Endothelial cell of umbilical vein (primary cell): ENCODE results near the gene ACTL10. TPM values are rescaled to one million over a fixed set of nuclear protein-coding genes. Genes with fewer than 3 reads are reported as not detected.

Experiments
- BruUV-seq: library from RNA; stranded (reverse); fragments of 400-500 nt; replicated peaks from 2 replicates; lab custom pipeline; 2021; lab: Mats Ljungman, UMichigan
- CTCF ChIA-PET: fragments of 300-600, 350-600 bp; sonication (Branson Sonifier 250); formaldehyde crosslinking; loops from one replicate; lab custom pipeline; 2021; ENCODE audit warnings: antibody characterized with exemption, inconsistent platforms; lab: Charles Lee
- POLR2A ChIA-PET: fragments of 300-600, 350-600 bp; sonication (Branson Sonifier 250); formaldehyde crosslinking; loops from one replicate; lab custom pipeline; 2021; ENCODE audit warnings: antibody characterized with exemption, inconsistent platforms; lab: Charles Lee
- DNase-seq: peaks from one replicate; pipeline ENCODE4 v3.0.0-alpha.2; 2011; ENCODE audit warnings: low read depth, low spot score
- FAIRE-seq: peaks from 2 replicates; lab custom pipeline; 2011; peaks lifted over from hg19 to GRCh38; lab: Jason Lieb, UNC
- H2AFZ ChIP-seq: 2 replicates; pipeline ENCODE4 v1.6.0; 2012; ENCODE audit warnings: low read depth, low read length, control low read depth, inconsistent platforms
- H3K27ac ChIP-seq: 2 replicates; pipeline ENCODE4 v1.5.1; 2011; ENCODE audit warnings: low read depth, mild to moderate bottlenecking, control low read depth, low read length, moderate library complexity; ENCODE audit not compliant: insufficient read depth
- H3K27me3 ChIP-seq, 2 experiments: 2 replicates each; pipeline versions ENCODE4 v1.6.0 to v1.6.1; 2011; ENCODE audit warnings: low read length in 2 of 2, mixed read lengths in 1 of 2; ENCODE audit not compliant: control insufficient read depth in 2 of 2, insufficient read depth in 2 of 2
- H3K36me3 ChIP-seq, 2 experiments: 2 replicates in 1 of 2; 3 replicates in 1 of 2; pipeline ENCODE4 v1.5.1; 2011; ENCODE audit warnings: low read length in 2 of 2, mild to moderate bottlenecking in 1 of 2, moderate library complexity in 1 of 2; ENCODE audit not compliant: control insufficient read depth in 2 of 2, insufficient read depth in 2 of 2; ENCODE audit errors: extremely low read depth in 1 of 2
- H3K4me1 ChIP-seq: 3 replicates; pipeline ENCODE4 v1.5.1; 2011; ENCODE audit warnings: mild to moderate bottlenecking, low read length; ENCODE audit not compliant: control insufficient read depth, insufficient read depth; ENCODE audit errors: extremely low read depth
- H3K4me2 ChIP-seq: 2 replicates; pipeline ENCODE4 v1.6.1; 2011; ENCODE audit warnings: low read length, control low read depth, mixed read lengths; ENCODE audit not compliant: insufficient read depth
- H3K4me3 ChIP-seq, 3 experiments: fragments of 200-600 bp in 1 of 3; sonication (generic), shearing (Covaris generic) in 1 of 3; replicated peaks in 1 of 3; 2 replicates each; pipeline ENCODE4 v1.5.1; 2011 to 2016; ENCODE audit warnings: control low read depth in 3 of 3, low read length in 3 of 3, mild to moderate bottlenecking in 2 of 3, inconsistent platforms in 1 of 3, low read depth in 1 of 3, moderate library complexity in 1 of 3; ENCODE audit not compliant: insufficient read depth in 1 of 3
- H3K79me2 ChIP-seq: 2 replicates; pipeline ENCODE4 v1.6.0; 2012; ENCODE audit warnings: low read length, inconsistent platforms; ENCODE audit not compliant: control insufficient read depth, insufficient read depth
- H3K9ac ChIP-seq: replicated peaks from 2 replicates; pipeline ENCODE3; 2011; ENCODE audit warnings: low read length, control low read depth; ENCODE audit not compliant: insufficient read depth; ENCODE audit errors: extremely low read depth
- H3K9me1 ChIP-seq: replicated peaks from 3 replicates; pipeline ENCODE4 v1.6.0; 2011; ENCODE audit warnings: mild to moderate bottlenecking, low read length; ENCODE audit not compliant: control insufficient read depth, insufficient read depth; ENCODE audit errors: extremely low read depth
- H3K9me3 ChIP-seq: replicated peaks from 2 replicates; pipeline ENCODE4 v1.5.1; 2012; ENCODE audit warnings: low read length, inconsistent platforms; ENCODE audit not compliant: control insufficient read depth, insufficient read depth
- H4K20me1 ChIP-seq: replicated peaks from 2 replicates; pipeline ENCODE3; 2011; ENCODE audit warnings: mild to moderate bottlenecking, low read length; ENCODE audit not compliant: control insufficient read depth, insufficient read depth; ENCODE audit errors: extremely low read depth
- EZH2 ChIP-seq: IDR thresholded peaks from 2 replicates; pipeline ENCODE4 v1.6.1; 2012; ENCODE audit warnings: borderline replicate concordance, low read depth, mild to moderate bottlenecking, moderate library complexity, low read length, inconsistent platforms; ENCODE audit not compliant: severe bottlenecking
- FOS ChIP-seq: IDR thresholded peaks from 2 replicates; pipeline ENCODE4 v1.6.1; 2011; ENCODE audit warnings: mild to moderate bottlenecking, low read length, moderate library complexity, borderline replicate concordance; ENCODE audit not compliant: insufficient read depth
- GATA2 ChIP-seq: IDR thresholded peaks from 2 replicates; pipeline ENCODE4 v1.7.0; 2011; ENCODE audit warnings: low read depth, mild to moderate bottlenecking, moderate library complexity, mixed read lengths, low read length; ENCODE audit not compliant: insufficient read length, insufficient read depth
- JUN ChIP-seq: IDR thresholded peaks from 2 replicates; pipeline ENCODE4 v1.6.1; 2011; ENCODE audit warnings: borderline replicate concordance, low read depth; ENCODE audit not compliant: insufficient read length, insufficient read depth
- MAX ChIP-seq: IDR thresholded peaks from 2 replicates; pipeline ENCODE4 v1.6.1; 2011; ENCODE audit not compliant: insufficient read depth, insufficient read length
- MYC ChIP-seq: IDR thresholded peaks from one replicate; pipeline ENCODE4 v1.6.1; 2011; ENCODE audit warnings: mild to moderate bottlenecking, low read depth, low read length
- POLR2A ChIP-seq: IDR thresholded peaks from 2 replicates; pipeline ENCODE4 v1.6.1; 2012; ENCODE audit warnings: low read depth, mild to moderate bottlenecking, control low read depth, low read length
- POLR2AphosphoS5 ChIP-seq: IDR thresholded peaks from 2 replicates; pipeline ENCODE4 v1.6.1; 2012; ENCODE audit warnings: low read depth, mild to moderate bottlenecking, control low read depth, low read length, moderate library complexity; ENCODE audit not compliant: insufficient read depth
- dilution Hi-C: fragments of 300-500 bp; cut with MboI; formaldehyde crosslinking; loops from one replicate; pipeline ENCODE4 v1.15.0; 2019; ENCODE audit warnings: low sequenced_read_pairs; ENCODE audit not compliant: extremely low pct_ligation_motif_present
- intact Hi-C: fragments of 100-400 bp; cut with micrococcal nuclease; formaldehyde crosslinking; loops from one replicate; pipeline ENCODE4 v1.10.0; 2022
- polyA plus RNA-seq, 4 experiments: library from polyadenylated mRNA; depleted of rRNA in 3 of 4; stranded (reverse) in 3 of 4; unstranded in 1 of 4; fragments of >200 nt; gene quantifications; 2 replicates each; pipeline versions ENCODE4 v1.2.1 to v1.2.3, GENCODE V29; 2011 to 2012; ENCODE audit warnings: missing spikeins in 1 of 4
- total RNA-seq: library from RNA; stranded (reverse); gene quantifications from 2 replicates; pipeline ENCODE4 v1.2.3, GENCODE V29; 2021
- TF ChIP-seq, protein P1 (sequence below), 2 donors: IDR thresholded peaks; 1 replicate in 1 of 2; 2 replicates in 1 of 2; pipeline ENCODE4 v1.5.1; 2011; ENCODE audit warnings: low read length in 2 of 2, mild to moderate bottlenecking in 2 of 2, moderate library complexity in 2 of 2, control low read depth in 1 of 2, inconsistent platforms in 1 of 2, low read depth in 1 of 2; ENCODE audit not compliant: insufficient read depth in 1 of 2; ENCODE audit errors: extremely low read depth in 1 of 2

ACTL10 gene
- total and polyA plus RNA-seq, 2 donors (not counting 3 experiments of a cell fraction or from before 2014, with no cell fraction given), result 0.92 to 1.4 TPM

GRCh38 chr20:33627577-33628216 is 39.0 kb upstream of the ACTL10 start:
- no peak overlapping the region for H2AFZ ChIP-seq
- ChIA-PET POLR2A (no interaction called here), CTCF (no interaction called here)
- no peaks in the 10 kb centered on the region for H4K20me1 ChIP-seq
- peaks cover 0 to 6% of the 10 kb centered on the region in 2 experiments for H3K36me3 ChIP-seq
- H3K4me1 ChIP-seq, result no peaks in the 10 kb centered on the region
- H3K27ac ChIP-seq, result no peak overlapping the region
- no peaks in the 10 kb centered on the region for H3K9me1 ChIP-seq
- H3K4me3 ChIP-seq, result no peak overlapping the region
- TF ChIP-seq GATA2 (no peak), EZH2 (no peak), MAX (no peak), MYC (no peak), FOS (no peak), JUN (no peak), POLR2A (no peak), POLR2AphosphoS5 (no peak)
- TF ChIP-seq, protein P1, sequence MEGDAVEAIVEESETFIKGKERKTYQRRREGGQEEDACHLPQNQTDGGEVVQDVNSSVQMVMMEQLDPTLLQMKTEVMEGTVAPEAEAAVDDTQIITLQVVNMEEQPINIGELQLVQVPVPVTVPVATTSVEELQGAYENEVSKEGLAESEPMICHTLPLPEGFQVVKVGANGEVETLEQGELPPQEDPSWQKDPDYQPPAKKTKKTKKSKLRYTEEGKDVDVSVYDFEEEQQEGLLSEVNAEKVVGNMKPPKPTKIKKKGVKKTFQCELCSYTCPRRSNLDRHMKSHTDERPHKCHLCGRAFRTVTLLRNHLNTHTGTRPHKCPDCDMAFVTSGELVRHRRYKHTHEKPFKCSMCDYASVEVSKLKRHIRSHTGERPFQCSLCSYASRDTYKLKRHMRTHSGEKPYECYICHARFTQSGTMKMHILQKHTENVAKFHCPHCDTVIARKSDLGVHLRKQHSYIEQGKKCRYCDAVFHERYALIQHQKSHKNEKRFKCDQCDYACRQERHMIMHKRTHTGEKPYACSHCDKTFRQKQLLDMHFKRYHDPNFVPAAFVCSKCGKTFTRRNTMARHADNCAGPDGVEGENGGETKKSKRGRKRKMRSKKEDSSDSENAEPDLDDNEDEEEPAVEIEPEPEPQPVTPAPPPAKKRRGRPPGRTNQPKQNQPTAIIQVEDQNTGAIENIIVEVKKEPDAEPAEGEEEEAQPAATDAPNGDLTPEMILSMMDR (IDR thresholded peaks at IDR 0.05; ENCODE audit: extremely low read depth in 1 of 2, insufficient read depth in 1 of 2, low read depth in 1 of 2, low read length in 2 of 2), result no peak
- intact Hi-C loops (no loop called here), dilution Hi-C loops (no loop called here)
- BruUV-seq, result no TSS peak
- H3K9ac ChIP-seq, result no peak overlapping the region
- FAIRE-seq (no peak), DNase-seq (no peak)
- no peaks in the 10 kb centered on the region for H3K9me3 ChIP-seq
- H3K79me2 ChIP-seq, result no peaks in the 10 kb centered on the region
- H3K4me2 ChIP-seq, result no peak overlapping the region
- H3K27me3 ChIP-seq, result no peaks in the 10 kb centered on the region
